Hematopoietic multipotent progenitor cell treated with erythropoietin and hydrocortisone succinate and interleukin-3 and kit ligand, for 6 days (in vitro differentiated cells): ENCODE data around the gene ATG7.

ENCODE experiments used
- DNase-seq: peaks from one replicate; pipeline ENCODE4 v3.0.0-alpha.2; 2015

ATG7 gene

DNA sequence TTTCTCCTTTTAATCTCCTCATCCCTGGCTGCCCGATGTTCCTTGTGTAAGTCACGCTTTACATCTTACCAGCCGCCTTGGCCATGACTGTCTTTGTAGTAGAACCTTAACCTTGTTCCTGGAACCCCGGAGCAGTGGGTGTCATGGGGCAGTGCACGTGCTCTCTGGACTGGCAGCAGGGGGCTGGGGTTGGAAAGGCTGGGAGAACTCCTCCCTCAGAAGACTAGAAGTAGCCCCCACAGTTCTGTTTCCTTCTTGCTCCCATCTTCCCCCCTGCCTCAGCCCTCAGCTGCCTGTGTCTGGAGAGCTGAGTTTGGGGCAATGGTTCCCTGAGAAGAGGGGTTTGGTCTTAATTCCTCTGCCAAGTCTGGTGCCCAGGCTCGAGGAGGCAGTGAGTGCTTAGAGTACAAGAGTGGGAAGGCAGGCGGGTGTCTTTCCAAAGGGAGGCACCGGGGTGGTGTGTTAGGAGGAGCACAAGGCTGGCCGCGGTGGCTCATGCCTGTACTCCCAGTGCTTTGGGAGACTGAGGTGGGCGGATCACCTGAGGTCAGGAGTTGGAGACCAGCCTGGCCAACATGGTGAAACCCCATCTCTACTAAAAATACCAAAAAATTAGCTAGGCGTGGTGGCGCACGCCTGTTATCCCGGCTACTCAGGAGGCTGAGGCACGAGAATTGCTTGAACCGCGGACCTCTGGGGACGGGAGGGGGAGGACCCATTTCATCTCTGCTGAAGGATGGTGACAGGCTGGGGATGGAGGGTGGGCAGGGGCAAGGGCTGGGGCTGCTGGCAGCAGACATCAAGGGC, 271.1 kb downstream of the ATG7 start:
- DNase-seq: no peak

DNA sequence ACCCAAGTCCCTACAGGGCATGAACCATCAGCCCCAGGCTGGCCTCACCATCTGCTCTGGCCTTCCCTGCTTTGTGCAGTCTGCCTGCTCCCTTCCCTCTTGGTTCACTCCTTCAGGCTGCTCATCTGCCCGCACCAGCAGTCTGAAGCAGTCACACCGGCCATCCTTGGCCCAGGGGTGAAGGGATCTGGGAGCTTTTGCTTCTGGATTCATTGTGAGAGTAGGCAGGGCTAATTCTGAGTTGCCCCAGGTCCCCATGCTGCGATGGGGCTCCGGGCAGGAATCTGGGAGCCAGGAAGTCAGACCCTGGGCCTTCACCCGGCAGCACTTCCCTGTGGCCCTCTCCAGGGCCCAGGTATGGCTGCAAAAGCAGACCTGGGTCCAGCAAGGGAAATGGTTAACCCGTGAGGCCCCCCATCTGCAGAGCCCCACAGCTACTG, 271.8 kb downstream of the ATG7 start:
- DNase-seq: no peak

DNA sequence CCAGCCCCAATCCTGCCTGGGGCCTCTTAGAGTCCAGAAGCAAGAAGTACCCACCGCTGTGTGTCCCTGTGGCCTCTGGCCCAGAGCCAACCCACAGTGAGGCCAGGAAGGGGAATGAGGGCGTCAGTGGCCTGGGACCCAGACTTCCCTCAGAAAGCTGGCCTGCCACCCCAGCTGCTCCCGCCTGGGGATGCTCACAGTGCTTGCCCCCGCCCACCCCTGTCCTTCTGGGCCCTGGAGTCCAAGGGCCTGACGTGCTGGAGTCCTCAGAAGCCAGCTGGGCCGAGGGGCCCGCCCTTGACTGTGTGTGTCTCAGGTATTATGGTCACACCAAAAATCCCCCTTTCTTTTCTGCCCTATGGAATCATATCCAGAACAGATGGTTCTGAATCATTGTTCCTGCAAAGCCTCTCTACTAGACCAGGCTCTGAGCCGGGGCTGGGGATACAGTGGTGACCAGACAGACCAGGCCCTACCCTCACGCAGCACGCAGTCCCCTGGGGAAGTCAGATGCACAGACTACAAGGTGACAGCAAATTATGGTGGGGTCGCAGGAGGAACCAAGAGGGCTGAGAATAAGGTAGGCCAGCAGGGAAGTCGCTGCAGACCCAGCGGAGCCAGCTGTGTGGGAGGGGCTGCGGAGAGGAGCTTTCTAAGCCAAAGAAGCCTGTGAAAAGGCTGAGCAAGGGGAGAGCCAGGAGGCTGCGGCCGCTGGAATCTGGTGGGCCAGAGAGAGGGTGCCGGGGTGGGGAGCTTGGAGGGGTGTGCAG, 272.4 kb downstream of the ATG7 start:
- peak; percentile 50 for DNase-seq

DNA sequence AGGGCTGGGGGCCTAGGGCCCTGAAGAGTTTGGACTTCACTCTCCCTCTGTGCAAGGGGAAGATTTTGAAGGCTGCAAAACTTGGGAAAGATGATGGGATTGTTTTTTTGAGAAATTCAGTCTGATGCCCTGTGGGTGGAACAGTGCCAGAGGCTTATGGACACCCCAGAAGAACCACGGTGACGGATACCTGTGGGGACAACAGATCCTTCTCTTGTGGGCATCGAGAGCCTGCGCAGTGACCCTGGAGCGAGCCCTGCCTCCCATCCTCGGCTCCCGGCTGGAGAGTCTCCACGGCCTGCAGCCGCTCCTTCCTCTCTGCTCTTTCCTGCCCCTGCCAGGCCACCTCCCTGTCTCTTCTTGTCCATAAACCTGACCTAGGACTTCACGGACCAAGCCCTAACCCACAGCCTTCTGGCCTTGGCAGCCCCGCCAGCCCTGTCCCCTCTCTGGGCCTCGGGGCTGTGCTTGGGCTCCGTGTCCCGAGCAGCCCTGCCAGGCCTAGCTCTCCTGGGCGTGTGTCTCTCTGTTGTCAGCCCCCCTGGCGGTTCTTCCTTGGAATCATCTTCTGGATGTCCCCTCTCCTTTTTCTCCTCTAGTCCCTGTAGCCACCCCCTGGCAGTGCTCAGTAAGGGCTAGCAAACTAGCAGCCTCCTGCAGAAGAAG, 273.1 kb downstream of the ATG7 start:
- DNase-seq: no peak

DNA sequence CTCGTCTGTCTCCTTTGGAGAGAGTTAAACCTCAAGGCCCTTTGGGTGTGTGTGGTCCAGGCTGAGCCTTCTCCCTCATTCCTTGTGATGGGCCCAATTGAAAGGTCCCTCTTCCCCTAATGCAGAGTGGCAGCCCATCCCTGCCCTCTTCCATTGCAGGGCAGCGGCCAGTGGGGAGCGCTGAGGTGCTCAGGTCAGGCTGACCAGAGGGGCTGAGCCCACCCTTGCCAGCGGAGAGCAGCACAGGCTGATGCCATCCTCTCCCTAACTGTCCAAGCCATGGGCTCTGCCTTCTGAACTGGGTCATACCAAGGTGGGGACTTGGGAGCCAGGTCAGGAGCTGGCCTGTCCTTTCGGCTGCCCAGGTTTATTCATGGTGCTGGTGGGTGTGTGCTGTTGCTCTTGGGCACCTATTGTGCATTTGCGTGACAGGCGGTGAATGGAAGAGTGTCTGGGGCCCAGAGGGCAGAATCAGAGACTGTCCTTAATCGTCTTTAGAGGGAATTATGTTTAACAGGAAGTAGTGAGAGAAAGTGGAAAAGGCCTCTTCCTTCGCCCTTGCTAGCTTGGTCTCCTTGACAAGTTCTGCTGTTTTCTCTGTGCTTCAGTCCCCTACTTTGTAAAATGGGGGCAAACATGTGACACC, 274.6 kb downstream of the ATG7 start:
- DNase-seq: no peak

DNA sequence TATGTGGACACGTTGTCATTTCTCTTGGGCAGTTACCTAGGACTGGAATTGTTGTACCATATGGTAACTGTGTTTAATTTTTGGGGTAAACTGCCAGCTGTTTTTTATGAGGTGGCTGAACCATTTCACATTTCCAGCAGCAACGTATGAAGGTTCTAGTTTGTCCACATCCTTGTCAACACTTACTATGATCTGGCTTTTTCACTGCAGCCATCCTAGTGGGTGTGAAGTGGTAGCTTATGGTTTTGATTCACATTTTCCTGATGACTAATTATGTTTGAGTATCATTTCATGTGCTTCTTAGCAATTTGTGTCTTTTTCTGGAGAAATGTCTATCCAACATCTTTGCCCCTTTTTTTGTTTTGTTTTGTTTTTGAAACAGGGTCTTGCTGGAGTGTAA, 275.3 kb downstream of the ATG7 start:
- DNase-seq: no peak

DNA sequence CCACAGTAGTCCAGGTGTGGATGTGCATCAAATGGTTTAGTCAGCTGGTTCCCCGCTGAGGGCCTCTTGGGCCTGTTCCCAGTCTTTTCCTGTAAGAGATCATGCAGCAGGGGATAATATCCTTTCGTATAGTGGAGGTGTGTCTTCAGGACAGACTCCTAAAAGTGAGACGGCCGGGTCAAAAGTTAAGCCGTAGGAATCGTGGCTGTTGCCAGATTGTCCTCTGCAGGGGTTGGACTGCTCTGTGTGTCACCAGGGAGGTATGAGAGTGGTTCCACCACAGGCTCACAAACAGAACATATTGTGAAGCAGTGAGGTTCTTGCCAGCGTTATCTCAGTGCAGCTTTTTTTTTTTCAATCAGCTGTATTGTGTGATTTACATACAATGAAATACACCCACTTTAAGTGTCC, 276.5 kb downstream of the ATG7 start:
- peak; percentile 35 for DNase-seq

DNA sequence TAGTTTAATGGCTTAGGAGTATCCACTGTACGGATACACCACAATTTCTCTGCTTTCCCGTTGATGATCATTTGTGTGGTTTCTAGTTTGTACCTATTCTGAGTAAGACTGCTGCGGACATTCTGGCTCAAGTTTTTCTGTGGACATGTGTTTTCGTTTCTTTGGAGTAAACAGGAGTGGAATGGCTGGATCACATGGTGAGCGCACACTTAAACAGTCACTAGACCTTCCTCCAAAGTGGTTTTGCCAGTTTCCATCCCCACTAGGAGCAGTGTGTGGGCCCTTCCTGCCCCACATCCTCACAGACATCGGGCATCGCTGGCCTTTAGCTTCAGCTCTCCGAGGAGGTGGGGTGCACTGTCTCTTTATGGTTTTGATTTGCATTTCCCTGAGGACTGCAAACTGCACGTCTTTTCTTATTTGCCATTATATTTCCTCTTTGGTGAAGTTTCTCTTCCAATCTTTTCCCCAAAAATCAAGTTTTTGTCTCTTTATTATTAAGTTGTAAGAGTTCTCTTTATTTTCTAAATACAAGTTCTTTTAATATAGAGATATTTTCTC, 277.5 kb downstream of the ATG7 start:
- no peak for DNase-seq

DNA sequence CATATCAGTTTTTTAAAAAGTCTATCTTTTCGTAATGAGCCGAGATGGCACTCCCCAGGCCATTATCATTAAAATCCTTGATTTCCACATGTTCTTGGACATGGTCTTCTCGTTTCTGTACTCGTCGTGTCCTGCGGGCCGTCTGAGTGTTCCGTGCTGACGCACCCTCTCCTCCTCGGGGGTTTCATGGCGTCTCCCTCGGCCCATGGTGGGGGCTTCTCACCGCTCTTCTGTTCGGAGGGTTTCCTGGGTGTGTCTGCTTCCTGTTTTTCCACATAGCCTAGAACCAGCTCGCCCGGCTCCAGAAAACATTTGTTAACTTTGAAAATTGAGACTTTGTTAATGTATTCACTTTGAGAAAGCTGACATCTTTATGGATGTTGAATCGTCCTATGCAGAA, 278.8 kb downstream of the ATG7 start:
- no peak for DNase-seq

DNA sequence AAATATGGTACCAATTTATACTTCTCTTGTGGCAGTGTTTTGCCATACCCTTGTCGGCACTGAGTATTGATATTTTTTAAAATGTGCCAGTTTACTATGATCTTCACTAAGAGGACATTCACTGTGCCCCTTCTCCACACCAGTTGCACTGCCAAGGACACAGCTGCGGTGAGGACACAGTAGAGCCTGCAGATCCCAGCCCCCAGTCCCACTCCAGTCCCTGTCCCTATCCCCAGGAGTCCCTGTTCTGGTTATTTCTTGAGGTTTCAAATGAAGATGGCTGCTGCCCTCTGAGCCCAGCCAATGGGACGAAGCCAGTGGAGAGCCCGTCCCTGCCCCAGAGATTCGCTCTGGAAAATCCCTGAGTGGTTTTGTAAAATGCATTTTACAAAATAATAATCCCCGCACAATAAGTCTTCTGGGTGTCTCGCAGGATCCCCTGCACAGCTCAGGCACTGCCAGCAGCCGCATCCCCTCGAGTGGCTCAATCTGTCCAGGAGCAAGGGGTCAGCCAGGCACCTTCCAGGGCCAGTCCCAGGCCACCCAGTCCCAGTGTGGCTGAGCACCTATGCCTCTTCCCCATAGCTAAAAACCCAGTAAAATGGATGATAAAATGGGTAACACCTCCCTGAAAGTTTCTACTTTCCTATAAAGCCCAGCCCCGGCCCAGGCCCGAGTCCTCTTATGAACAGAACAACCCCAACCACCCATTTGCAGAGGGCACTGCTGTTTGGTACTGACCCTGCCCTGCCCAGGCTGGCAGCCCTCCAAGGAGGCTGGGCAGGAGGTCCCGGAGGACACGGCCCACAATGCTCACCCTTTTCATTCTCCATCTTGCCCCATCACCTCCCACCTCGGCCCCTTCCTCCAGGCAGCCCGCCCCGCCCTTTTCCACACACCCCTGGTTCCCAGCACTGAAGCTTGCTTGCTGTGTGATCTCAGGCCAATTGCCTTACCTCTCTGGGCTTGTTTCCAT, 280.4 kb downstream of the ATG7 start:
- DNase-seq: no peak

DNA sequence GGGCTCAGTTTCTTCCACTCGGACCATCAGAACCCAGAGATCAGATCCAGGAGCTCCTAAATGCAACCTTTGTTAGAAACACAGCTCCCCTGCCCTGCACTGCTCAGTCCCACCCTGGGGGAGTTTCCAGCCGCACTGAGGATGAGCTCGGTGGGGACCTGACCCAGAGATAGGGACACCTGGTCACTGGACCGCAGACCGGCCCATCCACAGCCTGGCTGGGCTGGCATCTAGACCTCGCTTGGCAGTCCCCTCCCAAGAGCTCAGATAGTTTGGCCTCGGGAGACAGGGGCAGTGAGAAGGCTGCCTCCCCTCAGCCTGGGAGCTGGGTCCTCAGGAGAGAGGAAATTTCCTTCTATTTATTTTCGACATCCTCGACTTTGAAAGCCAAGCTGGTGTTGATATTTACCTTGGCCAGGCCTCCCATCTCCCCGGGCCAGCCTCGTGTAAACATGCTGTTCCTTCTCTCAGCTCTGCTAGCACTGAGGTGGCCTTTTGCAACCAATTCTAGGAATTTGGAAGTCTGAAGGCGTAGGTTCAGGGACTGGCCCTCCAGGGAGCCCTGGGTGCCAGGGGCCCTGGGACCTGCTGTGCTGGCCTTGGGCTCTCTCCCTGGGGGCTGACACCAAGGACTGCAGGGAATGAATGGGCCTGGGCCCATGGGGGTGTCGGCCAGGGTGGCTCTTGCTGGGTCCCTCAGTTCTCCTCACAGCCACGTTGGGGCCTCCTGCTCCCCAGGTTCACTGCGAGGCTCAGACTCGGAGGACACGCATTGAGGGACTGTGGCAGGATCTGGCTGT, 281.4 kb downstream of the ATG7 start:
- DNase-seq: no peak

DNA sequence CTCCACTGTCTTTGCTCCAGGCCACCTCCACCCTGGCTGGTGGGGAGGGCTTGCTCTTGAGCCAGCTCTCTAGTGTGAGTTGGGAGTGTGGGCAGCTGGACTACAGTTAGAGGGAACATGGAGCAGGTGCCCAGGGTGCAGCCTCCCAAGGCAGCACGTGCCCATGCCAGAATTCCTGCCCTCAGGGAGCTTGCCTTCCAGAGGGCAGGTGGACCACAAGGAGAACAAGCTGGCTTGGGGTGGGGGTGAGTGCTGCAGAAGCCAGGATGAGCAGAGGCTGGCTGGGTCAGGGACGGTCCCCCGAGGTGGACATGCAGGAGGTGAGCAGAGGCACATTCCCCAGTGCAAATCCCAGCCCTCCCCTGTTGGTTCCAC, 282.0 kb downstream of the ATG7 start:
- no peak for DNase-seq

DNA sequence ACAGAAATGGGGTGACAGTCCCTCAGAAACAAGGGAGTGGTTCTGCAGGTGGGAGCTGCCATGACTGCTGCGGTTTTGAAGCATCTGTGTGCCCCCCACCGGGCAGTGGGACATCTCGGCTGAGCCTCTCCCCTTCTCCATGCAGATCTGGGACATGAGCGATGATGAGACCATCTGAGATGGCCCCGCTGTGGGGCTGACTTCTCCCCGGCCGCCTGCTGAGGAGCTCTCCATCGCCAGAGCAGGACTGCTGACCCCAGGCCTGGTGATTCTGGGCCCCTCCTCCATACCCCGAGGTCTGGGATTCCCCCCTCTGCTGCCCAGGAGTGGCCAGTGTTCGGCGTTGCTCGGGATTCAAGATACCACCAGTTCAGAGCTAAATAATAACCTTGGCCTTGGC, 282.5 kb downstream of the ATG7 start:
- DNase-seq: no peak

DNA sequence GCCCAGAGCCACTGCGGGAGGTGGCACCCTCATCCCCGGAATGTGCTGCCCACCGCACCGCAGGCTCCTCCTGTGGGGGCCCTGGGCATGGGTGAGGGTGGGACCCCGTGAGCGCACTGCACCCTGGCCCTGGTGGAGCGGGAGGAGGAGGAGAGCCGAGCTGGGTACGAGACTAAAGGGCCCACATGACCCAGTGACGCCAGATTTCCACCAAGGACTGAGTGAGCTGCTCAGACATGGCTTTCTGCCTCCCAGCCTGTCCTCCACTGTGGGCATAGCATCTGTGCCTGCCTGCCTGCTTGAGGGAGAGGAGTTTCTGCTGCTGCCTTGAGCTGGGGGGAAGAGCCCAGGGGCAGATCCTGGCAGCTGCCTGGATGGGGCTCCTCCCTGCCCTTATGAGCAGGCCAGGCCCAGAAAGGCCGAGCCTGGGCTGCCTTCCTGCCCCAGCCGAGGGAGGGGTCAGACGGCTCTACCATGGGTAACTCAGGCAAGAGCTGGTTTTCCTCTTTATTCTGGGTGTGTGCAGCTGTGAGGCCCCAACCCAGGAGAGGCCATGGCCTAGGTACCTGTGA, 283.1 kb downstream of the ATG7 start:
- no peak for DNase-seq

DNA sequence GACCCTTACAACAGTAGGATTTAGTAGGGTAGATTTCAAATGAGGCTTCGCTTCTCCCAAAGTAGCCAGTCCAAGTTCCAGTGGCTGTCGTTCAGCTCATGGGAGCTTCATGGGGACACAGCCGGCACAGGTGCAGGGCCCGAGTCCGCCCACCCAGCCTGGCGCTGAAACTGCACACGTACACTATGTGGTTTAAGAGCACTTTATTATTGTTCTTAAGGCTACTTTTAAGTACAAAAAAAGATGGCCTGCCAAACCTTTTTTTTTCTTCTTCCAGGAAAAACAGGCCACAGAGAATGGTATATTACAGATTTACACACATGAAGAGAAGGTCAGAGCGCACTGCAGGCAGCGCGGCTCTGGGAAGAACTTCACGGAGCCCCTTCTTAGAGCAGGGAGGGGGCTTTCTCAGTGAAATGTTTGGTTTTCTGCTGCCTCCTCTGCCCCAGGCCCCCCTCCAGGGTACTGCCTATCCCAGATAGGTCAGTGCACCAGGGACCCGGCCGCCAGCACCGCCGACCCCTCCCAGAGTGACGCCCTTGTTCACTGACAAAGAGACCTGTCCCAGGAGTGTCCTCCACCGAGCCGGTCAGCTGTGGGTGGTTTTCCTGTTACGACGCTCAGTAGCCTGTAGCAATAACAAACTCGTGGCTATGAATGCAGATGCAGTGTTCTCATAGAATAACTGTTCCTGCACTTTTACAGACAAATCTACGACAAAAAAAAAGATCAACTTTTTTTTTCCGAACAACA, 283.9 kb downstream of the ATG7 start:
- no peak for DNase-seq

DNA sequence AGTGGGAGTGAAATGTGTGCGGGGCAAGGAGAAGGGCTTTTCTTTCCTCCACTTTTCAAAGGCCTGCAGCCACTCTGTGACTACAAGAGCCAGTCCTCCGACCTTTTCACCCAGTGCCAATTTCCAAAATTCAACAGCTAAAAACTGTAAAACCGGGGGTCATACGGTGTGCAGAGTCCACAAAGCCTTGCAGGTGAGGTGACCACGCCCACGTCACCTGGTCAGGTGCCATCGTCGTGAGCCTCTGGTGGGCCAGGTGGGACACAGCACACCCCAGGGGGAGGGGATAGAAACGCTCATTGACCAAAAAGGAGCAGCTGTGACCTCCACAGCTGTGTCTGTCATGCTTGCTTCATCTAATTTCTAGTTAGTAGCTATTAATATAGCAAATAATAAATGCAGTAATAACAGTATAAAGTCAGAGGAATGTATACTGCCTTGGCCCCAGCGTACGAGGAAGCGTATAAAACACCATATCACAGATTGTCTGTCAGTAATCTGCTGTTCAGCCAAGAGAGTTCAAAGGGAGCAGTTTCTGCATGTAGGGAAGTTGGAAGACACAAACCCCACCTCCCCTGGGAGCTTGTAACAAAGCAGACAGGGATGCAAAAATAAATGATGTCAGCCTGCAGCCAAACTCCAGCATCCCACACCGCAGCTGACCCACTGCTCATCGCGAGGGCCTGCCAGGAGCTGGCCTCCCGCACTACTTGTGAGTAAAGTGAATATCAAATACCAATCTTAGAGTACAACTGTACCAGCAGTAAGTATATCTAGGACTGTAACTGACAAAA, 284.9 kb downstream of the ATG7 start:
- no peak for DNase-seq

DNA sequence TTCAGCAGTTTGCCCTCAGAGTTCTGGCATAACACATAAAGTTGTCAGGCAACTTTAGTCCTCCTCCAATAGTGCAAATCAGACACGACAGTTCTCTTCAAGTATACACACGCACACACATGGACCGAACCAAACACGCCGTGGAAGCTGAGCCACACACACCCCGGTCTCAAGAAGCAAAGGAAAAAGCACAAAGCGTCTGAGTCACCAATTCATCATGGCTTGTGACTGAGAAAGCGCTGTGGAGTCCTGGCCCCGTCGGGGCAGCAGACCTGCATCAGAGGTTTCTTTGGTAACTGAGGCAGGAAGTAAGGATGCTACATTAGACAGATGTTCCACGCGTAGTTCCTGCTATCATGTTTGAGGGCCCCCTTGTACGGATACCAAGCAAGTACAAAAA, 285.8 kb downstream of the ATG7 start:
- DNase-seq: no peak

DNA sequence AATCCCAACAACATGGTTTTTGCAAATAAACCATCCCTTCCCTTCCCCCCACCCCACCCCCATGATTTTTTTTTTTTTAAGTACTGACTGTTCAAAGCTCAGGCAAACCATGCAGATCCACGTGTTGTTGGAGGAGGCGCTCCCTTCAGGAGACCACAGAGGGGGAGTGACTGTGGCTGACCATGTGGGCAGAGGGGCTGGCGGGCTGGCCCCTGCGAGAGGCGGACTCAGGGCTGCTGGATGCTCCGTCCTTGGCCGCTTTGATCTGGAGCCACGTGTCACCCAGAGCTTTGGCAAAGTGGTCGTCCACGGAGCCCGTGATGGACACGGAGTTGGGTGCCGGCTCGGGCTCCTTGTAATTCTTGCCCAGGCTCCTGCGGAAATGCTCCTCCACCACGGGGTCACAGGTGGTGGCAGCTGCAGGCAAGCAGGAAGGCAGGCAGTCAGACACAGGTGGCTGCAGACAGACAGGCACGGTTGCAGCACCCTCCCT, 286.3 kb downstream of the ATG7 start:
- no peak for DNase-seq
